Tibial artery (tissue), 4 donors: ENCODE data around the gene MYH13.

Source experiments
- DNase-seq, 2 donors: peaks; one replicate each; pipeline ENCODE4 v3.0.0-alpha.2; 2019
- H3K27ac ChIP-seq, 2 donors: fragments of 200-600 bp; sonication (generic) in 1 of 2; 1 replicate in 1 of 2; 2 replicates in 1 of 2; pipeline ENCODE4 v1.5.1; 2018 to 2019; ENCODE audit warnings: mild to moderate bottlenecking in 1 of 2
- H3K27me3 ChIP-seq, 2 donors: fragments of 200-600 bp; sonication (generic) in 1 of 2; one replicate each; pipeline versions ENCODE4 v1.5.1 to v1.6.0; 2016 to 2019
- H3K36me3 ChIP-seq, 3 donors: fragments of 200-600 bp; sonication (generic) in 2 of 3; one replicate each; pipeline ENCODE4 v1.5.1; 2016 to 2019; ENCODE audit warnings: mild to moderate bottlenecking in 2 of 3
- H3K4me1 ChIP-seq, 4 donors: fragments of 200-600 bp; sonication (generic) in 2 of 4; 1 replicate in 3 of 4; 2 replicates in 1 of 4; pipeline ENCODE4 v1.5.1; 2016 to 2019
- H3K4me3 ChIP-seq, 2 donors: fragments of 200-600 bp; sonication (generic) in 1 of 2; 1 replicate in 1 of 2; 2 replicates in 1 of 2; pipeline ENCODE4 v1.5.1; 2018 to 2019; ENCODE audit warnings: mild to moderate bottlenecking in 2 of 2
- H3K9me3 ChIP-seq, 3 donors: fragments of 200-600 bp; sonication (generic) in 1 of 3; one replicate each; pipeline ENCODE4 v1.5.1; 2016 to 2019
- CTCF ChIP-seq, 2 experiments: fragments of 200-600 bp in 1 of 2; fragments of 450-650 bp in 1 of 2; IDR thresholded peaks; one replicate each; pipeline ENCODE4 v1.5.1; 2017 to 2019; ENCODE audit warnings: antibody characterized with exemption in 2 of 2, mild to moderate bottlenecking in 1 of 2, moderate library complexity in 1 of 2
- intact Hi-C: fragments of 100-400 bp; cut with DNase I; formaldehyde crosslinking; loops from one replicate; pipeline ENCODE4 v1.15.0; 2023; ENCODE audit warnings: low total_unique reads

MYH13 gene

GRCh38 chr17:10372906-10373305, at the start of gene MYH13:
Gene MYH13, minus strand, starts transcription at chr17:10373006. Its CDS starts 8,476 bp downstream, at chr17:10364530.
- H3K27me3 ChIP-seq: no peaks in the 10 kb centered on the region
- intact Hi-C loops: no loop called here
- H3K4me3 ChIP-seq: no peak within 1 kb of the TSS
- no peak within 1 kb of the TSS for H3K27ac ChIP-seq
- DNase-seq: no peak
- TF ChIP-seq CTCF (IDR thresholded peaks at IDR 0.05): no peak
- no peaks in the 10 kb centered on the region for H3K4me1 ChIP-seq
- no peaks in the 10 kb centered on the region for H3K9me3 ChIP-seq
- H3K36me3 ChIP-seq: no peaks in the 10 kb centered on the region

- Histone ChIP-seq H3K36me3 (no peaks in the 10 kb centered on the region), H3K27me3 (no peaks in the 10 kb centered on the region), H3K9me3 (no peaks in the 10 kb centered on the region), H3K4me1 (no peaks in the 10 kb centered on the region), H3K4me3 (no peak within 1 kb of the TSS), H3K27ac (no peak within 1 kb of the TSS)
- intact Hi-C loops: loop anchor here (10.0 kb wide), 1 partner anchor 1577 kb away; no protein-coding TSS in a partner anchor
- DNase-seq: no peak
- TF ChIP-seq CTCF (IDR thresholded peaks at IDR 0.05): no peak
Measured at GRCh38 chr17:10421900-10422542, 49.2 kb upstream of the MYH13 start, which contains the start of gene MYH8. Gene MYH8, minus strand, starts transcription at chr17:10421950. Its CDS starts 1,723 bp downstream, at chr17:10420227.

- Histone ChIP-seq H3K4me3 (no peak overlapping the region), H3K27me3 (no peaks in the 10 kb centered on the region), H3K4me1 (no peaks in the 10 kb centered on the region), H3K36me3 (no peaks in the 10 kb centered on the region), H3K9me3 (no peaks in the 10 kb centered on the region), H3K27ac (no peak overlapping the region)
- no peak for DNase-seq
- intact Hi-C loops: loop anchor here (10.0 kb wide), 1 partner anchor 1576 kb away; no protein-coding TSS in a partner anchor
- TF ChIP-seq CTCF (IDR thresholded peaks at IDR 0.05): no peak
Measured at GRCh38 chr17:10421211-10421610, 48.4 kb upstream of the MYH13 start.

GRCh38 chr17:10420811-10421210, 48.0 kb upstream of the MYH13 start:
- no peak for TF ChIP-seq CTCF (IDR thresholded peaks at IDR 0.05)
- no peaks in the 10 kb centered on the region for H3K9me3 ChIP-seq
- no peaks in the 10 kb centered on the region for H3K36me3 ChIP-seq
- DNase-seq: no peak
- no peaks in the 10 kb centered on the region for H3K4me1 ChIP-seq
- H3K27ac ChIP-seq: no peak overlapping the region
- intact Hi-C loops: loop anchor here (10.0 kb wide), 1 partner anchor 1576 kb away; no protein-coding TSS in a partner anchor
- H3K27me3 ChIP-seq: no peaks in the 10 kb centered on the region
- no peak overlapping the region for H3K4me3 ChIP-seq

GRCh38 chr17:10417431-10417830, 44.6 kb upstream of the MYH13 start:
- Histone ChIP-seq H3K9me3 (no peaks in the 10 kb centered on the region), H3K4me3 (no peak overlapping the region), H3K36me3 (no peaks in the 10 kb centered on the region), H3K4me1 (no peaks in the 10 kb centered on the region), H3K27me3 (no peaks in the 10 kb centered on the region), H3K27ac (no peak overlapping the region)
- no peak for TF ChIP-seq CTCF (IDR thresholded peaks at IDR 0.05)
- DNase-seq: no peak
- intact Hi-C loops: no loop called here
